ENCODE measurements around the gene FARP1.

The FARP1 gene

GRCh38 chr13:98474292-98474691 is 331.4 kb downstream of the FARP1 start:
- no peak for FAIRE-seq

DNA sequence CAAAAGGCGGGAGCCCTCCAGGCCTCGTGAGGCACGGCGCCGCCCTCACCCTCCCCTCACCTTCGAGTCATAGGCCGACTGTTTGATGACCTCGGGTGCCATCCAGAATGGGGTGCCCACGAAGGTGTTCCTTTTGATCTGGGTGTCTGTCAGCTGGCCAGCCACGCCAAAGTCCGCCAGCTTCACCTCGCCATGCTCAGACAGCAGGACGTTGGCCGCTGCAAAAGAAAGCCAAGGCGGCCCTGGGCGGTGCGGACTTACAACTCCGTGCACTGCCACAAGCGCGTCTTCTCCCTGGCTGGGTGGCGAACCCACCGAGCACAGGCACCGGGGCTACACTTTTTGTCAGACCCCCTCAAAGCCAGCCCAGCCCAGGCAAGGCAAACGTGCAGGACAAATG is 331.9 kb downstream of the FARP1 start:
- FAIRE-seq = no peak

GRCh38 chr13:98475522-98475921 is 332.6 kb downstream of the FARP1 start:
- FAIRE-seq = no peak

DNA sequence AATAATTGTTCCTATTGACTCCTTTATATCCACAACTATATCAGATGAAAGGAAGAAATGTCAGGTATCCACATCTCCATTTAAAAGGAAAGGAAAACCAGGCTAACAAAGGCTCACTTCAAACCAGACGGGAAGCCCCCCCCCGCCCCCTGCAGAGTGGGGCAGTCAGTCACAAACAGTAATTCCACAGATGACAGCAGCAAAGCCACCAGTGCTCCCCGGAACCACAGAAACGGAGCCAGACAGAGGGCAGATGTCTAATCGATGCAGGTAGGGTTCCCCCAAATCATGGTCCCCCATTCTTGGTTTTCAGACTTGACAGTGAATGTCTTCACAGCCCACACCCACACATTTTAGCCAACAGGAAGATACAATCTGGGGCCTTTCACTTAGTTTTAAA is 333.2 kb downstream of the FARP1 start:
- no peak for FAIRE-seq

DNA sequence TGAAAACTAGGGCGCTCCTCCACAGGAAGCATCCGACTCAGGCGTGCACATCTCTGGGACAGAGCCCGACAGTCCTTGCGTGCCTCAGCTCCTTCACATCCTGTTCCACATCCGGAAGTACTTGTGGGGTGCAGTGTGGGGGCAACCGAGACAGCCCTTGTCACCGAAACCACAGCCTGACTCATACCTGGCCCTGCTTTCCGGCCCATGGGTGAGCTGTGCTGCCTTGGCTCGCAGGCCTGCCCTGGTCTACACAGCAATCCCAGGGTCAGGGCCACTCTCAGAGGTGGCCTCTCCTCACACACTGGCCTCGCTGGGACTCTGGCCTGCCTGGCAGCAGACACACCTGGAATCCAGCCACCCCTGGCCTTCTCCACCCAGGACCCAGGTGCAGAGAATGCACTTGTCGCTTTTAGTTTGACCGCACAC is 333.7 kb downstream of the FARP1 start:
- no peak for FAIRE-seq

- FAIRE-seq = no peak
Observed at GRCh38 chr13:98478189-98479129, 335.6 kb downstream of the FARP1 start.

DNA sequence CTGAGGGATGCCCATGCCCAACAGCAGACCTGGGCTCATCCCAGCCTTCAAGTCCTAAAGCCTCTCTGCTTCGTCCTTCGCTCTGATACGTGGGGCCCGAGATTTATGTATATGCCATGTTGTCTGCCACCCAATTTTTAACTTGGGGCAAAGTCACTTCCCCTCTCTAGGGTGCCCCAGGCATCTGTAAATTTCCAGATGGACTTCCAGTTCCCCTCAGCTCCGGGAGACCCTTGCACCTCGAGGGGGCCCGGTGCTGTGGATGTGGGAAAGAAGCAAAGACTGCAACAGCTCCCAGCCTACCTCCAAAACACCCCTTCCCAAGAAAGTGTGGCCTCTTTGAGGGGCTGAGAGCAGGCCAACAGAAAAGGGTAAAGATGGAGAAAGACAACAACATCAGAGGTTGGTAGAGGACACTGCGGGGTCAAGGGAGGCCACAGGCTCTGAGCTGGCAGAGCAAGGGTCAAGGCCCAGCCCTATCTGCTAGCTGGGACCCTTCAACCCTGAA is 336.7 kb downstream of the FARP1 start:
- FAIRE-seq = no peak

GRCh38 chr13:98480915-98481877 is 338.3 kb downstream of the FARP1 start:
- FAIRE-seq = no peak

DNA sequence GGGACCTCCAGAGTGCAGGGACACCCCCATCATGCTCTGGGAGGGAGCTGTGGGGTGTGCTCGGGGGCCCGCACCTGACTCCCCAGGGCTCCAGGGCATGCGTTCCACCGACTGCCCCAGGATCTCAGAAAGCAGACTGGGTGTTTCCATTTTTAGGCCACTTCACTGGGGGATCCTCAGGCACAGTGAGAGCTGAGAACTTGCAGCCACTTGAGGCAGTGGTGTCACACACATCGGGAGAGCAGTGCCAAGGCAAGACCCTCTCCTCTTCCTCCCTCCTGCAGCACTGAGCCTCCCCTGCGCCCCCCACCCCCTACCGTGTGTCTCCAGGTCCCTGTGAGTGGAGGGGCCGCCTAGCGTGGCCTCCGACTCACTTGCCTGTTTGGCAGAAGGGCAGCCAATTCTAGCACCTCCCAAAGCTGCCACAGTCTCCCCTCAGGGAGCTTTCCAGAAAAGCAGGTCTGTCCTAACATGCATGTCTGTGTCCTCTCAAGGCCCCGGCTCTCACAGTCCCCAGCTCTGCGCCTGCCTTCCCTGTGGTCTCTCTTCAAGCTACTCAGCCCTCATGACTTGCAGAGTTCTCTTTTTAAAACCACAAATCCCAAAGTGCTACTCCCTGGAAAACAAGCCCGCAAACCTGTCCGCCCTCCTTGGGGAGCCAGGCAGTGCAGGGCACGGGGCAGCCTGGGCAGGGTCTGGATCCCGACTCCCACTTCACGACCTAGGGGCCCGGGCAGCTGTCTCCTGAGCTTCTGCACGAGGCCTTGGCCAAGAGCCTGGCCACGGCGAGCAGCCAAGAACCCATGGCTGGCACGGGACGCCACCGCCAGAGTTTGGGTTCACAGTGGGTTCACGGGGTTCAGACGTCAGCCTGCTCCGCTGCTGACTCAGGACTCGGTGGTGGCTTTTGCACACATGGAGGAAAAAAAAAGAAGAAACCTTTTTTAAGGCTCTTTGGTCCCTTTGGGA is 339.9 kb downstream of the FARP1 start:
- FAIRE-seq = no peak

- FAIRE-seq = no peak
Observed at GRCh38 chr13:98483601-98484288, 340.9 kb downstream of the FARP1 start.

- FAIRE-seq = no peak
Observed at GRCh38 chr13:98484289-98485219, 341.7 kb downstream of the FARP1 start.

DNA sequence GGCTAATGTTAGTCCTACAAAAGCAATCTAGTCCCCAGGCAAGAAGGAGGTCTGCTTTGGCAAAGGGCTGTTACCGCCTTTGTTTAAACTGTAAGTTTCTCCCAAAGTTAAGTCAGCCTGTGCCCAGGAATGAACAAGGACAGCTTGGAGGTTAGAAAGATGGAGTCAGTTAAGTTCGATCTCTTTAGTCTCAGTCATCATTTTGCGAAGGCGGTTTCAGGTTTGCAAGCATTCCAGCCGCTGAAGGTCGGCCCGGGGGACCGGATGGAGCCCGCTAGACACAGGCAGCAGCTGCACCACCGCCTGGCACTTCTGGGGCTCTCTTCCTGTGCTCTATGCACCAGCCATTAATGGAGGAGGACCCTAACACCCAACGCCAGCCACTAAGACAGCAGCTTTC is 342.7 kb downstream of the FARP1 start:
- no peak for FAIRE-seq

DNA sequence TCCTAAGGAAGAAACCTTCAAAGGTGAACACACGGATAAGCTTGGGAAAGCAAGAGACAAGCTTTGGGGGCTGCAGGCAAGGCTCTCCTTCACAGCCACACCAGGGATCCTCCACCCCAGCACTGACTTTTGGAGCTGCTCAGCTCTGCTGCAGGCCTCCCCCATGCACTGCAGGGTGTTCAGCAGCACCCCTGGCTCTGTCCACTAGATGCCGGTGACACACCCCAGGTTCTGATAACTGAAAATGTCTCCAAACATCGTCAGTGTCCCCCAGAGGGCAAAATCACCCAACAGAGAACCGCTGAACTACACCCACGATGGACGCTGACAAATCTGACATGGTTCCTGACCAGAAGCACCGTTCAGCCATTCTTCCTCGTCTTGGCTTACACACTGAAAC is 343.5 kb downstream of the FARP1 start:
- no peak for FAIRE-seq

DNA sequence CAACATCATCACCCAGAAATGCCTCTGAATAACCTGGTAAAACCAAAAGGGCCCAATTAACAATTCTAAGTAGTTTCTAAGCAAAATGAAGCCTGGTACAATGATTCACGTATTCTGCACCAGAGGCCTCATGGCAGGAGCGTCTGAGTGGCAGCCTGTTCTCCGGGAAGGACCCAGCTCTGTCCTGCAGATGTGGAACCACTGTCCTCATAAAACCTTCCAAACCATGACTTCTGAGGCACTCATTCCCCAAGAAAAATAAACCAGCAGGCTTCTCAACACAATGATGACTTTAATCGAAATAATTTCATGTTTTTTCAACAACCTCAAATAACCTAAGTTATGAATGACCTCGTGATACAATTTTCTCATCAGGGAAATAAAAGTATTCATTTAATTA is 344.1 kb downstream of the FARP1 start:
- FAIRE-seq = no peak

- no peak for FAIRE-seq
Observed at GRCh38 chr13:98487522-98487921, 344.6 kb downstream of the FARP1 start.

GRCh38 chr13:98488736-98489135 is 345.8 kb downstream of the FARP1 start:
- FAIRE-seq = no peak

GRCh38 chr13:98489446-98490194 is 346.7 kb downstream of the FARP1 start:
- FAIRE-seq = no peak

DNA sequence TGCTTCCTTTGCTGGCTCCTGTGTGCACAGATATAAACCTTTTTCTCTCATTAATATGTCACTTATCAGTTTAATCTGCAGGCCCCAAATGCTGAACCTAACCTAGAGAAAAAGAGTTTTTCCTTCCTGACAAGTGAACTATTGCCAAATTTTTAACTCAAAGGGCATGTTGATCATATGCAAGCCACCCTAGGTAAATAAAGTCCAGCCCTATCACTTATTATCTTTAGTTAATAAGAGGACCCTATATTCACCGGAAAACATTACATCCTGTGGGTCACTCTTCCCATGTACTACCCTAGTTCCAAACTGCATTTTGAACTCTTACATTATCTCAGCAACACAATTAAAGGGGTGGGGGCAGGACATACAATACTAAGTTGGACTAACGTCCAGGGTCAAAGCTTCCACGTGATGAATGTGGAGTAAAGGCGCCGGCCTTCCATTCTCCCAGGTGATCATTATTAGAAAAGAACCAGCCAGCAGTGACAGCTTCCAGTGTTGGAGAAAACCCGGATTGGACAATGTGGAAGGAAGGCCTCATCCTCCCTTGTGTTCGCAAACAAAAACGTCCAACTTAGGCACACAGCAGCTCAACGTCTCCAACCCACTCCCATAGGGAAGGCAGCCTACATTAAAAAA is 347.4 kb downstream of the FARP1 start:
- FAIRE-seq = no peak

DNA sequence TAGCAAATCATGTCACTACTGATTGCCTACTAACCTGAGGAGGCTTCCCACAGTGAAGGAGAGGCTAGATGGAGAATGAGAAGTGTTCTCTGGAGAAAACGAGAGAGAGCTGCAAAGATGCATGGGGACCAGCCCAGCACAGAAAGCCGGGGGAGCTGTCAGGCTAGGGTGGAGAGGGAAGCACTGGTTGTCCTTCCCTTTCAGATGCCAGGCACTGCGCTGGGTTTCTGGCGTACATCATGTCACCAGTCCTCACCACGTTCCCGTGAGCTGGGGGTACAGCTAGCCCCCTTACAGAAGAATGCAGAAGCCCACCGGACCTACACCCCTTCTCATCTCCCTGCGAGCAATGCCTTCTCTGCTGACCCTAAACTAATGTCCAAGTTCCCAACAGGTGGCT is 348.0 kb downstream of the FARP1 start:
- FAIRE-seq = no peak

Data from G401.6 (cell line).